Measurements from ENCODE around the gene STPG1. TPM values are rescaled to one million over a fixed set of nuclear protein-coding genes. Genes with fewer than 3 reads are reported as not detected.
A peak's percentile ranks its signal among the peaks of the same experiment; 100 is the strongest.

The STPG1 gene
- total RNA-seq, 2 experiments from 2014 or later, result 7.8 to 11.9 TPM

GRCh38 chr1:24392982-24393650 lies 20.5 kb downstream of the STPG1 start:
- Mint-ChIP-seq H3K27me3 (no peaks in the 10 kb centered on the region), H3K4me3 (no peak overlapping the region), H3K36me3 (ENCODE audit: low read depth) (peaks cover 2% of the 10 kb centered on the region), H3K4me1 (peaks cover 39% of the 10 kb centered on the region), H3K9me3 (ENCODE audit: low read depth) (no peaks in the 10 kb centered on the region), H3K27ac (peak overlapping the region; percentile 85)
- ChIA-PET CTCF (interaction anchor here (0.5 to 7.1 kb wide), 37 partner anchors 9 to 437 kb away, joined by 3 to 335 read pairs (median 7); partner anchors contain the start of genes IFNLR1, NIPAL3 and STPG1), POLR2A (interaction anchor here (0.7 to 1.1 kb wide), 3 partner anchors 193 to 242 kb away, joined by 3 to 7 read pairs (median 3); no protein-coding TSS in a partner anchor)
- intact Hi-C loops (cut with DNase I, micrococcal nuclease), result loop anchor here (1.0 to 10.0 kb wide), 9 partner anchors 20 to 618 kb away; partner anchors contain the start of genes PITHD1 (in 1 of the 2) and STPG1 (in 1 of the 2)
- DNase-seq (peak; percentile 15), ATAC-seq (no peak)

- Mint-ChIP-seq H3K27me3 (no peaks in the 10 kb centered on the region), H3K4me1 (peaks cover 39% of the 10 kb centered on the region), H3K9me3 (ENCODE audit: low read depth) (no peaks in the 10 kb centered on the region), H3K4me3 (peak overlapping the region; percentile 52), H3K36me3 (ENCODE audit: low read depth) (peaks cover 2% of the 10 kb centered on the region), H3K27ac (peak overlapping the region; percentile 85)
- CTCF ChIA-PET, result interaction anchor here (0.7 to 7.1 kb wide), 42 partner anchors 8 to 438 kb away, joined by 3 to 335 read pairs (median 8); partner anchors contain the start of genes IFNLR1, NIPAL3 and STPG1
- DNase-seq (no peak), ATAC-seq (no peak)
- POLR2A ChIA-PET, result interaction anchor here (0.7 to 1.2 kb wide), 4 partner anchors 192 to 242 kb away, joined by 3 to 7 read pairs (median 3); no protein-coding TSS in a partner anchor
- intact Hi-C loops (cut with DNase I, micrococcal nuclease), result loop anchor here (1.0 to 10.0 kb wide), 9 partner anchors 21 to 618 kb away; partner anchors contain the start of genes PITHD1 (in 1 of the 2) and STPG1 (in 1 of the 2)
Observed at GRCh38 chr1:24392604-24392946, 21.0 kb downstream of the STPG1 start.

- no peaks in the 10 kb centered on the region for H3K9me3 Mint-ChIP-seq (ENCODE audit: low read depth)
- H3K27ac Mint-ChIP-seq, result peak overlapping the region; percentile 85
- H3K36me3 Mint-ChIP-seq (ENCODE audit: low read depth), result peaks cover 3% of the 10 kb centered on the region
- DNase-seq (peak; percentile 86), ATAC-seq (peak; percentile 83)
- H3K27me3 Mint-ChIP-seq, result no peaks in the 10 kb centered on the region
- CTCF ChIA-PET, result interaction anchor here (0.6 to 7.1 kb wide), 66 partner anchors 8 to 1465 kb away, joined by 3 to 335 read pairs (median 5); partner anchors contain the start of genes IFNLR1, NCMAP, NIPAL3 and STPG1
- H3K4me1 Mint-ChIP-seq, result peaks cover 39% of the 10 kb centered on the region
- H3K4me3 Mint-ChIP-seq, result peak overlapping the region; percentile 52
- intact Hi-C loops (cut with DNase I, micrococcal nuclease), result loop anchor here (1.0 to 10.0 kb wide), 11 partner anchors 21 to 617 kb away; partner anchors contain the start of genes PITHD1 (in 1 of the 2) and STPG1 (in 1 of the 2)
- POLR2A ChIA-PET, result interaction anchor here (0.7 to 1.2 kb wide), 6 partner anchors 192 to 242 kb away, joined by 3 to 7 read pairs (median 4); no protein-coding TSS in a partner anchor
Observed at GRCh38 chr1:24391882-24392603, 21.5 kb downstream of the STPG1 start.

- Mint-ChIP-seq H3K4me3 (peak overlapping the region; percentile 52), H3K9me3 (ENCODE audit: low read depth) (no peaks in the 10 kb centered on the region), H3K4me1 (peaks cover 47% of the 10 kb centered on the region), H3K36me3 (ENCODE audit: low read depth) (peaks cover 5% of the 10 kb centered on the region), H3K27ac (peak overlapping the region; percentile 85), H3K27me3 (no peaks in the 10 kb centered on the region)
- DNase-seq, result peak; percentile 82
- intact Hi-C loops (cut with DNase I, micrococcal nuclease), result loop anchor here (1.0 to 10.0 kb wide), 3 partner anchors 69 to 616 kb away; partner anchors contain the start of gene PITHD1 (in 1 of the 2)
- ChIA-PET CTCF (interaction anchor here (0.6 to 7.1 kb wide), 75 partner anchors 9 to 1466 kb away, joined by 3 to 335 read pairs (median 4); partner anchors contain the start of genes IFNLR1, NCMAP, NIPAL3 and STPG1), POLR2A (interaction anchor here (0.6 to 1.2 kb wide), 7 partner anchors 25 to 241 kb away, joined by 3 to 6 read pairs (median 3); partner anchors contain the start of gene NIPAL3)
- ATAC-seq, result peak; percentile 54
Observed at GRCh38 chr1:24390924-24391782, 22.4 kb downstream of the STPG1 start.

GRCh38 chr1:24389231-24389678 lies 24.3 kb downstream of the STPG1 start:
- ATAC-seq (no peak), DNase-seq (no peak)
- no peak overlapping the region for H3K4me3 Mint-ChIP-seq
- no peak overlapping the region for H3K27ac Mint-ChIP-seq
- peaks cover 56% of the 10 kb centered on the region for H3K4me1 Mint-ChIP-seq
- intact Hi-C loops (cut with DNase I, micrococcal nuclease), result no loop called here
- no peaks in the 10 kb centered on the region for H3K9me3 Mint-ChIP-seq (ENCODE audit: low read depth)
- ChIA-PET CTCF (interaction anchor here (11.7 kb wide), 1 partner anchor 190 kb away, joined by 100 read pairs; no protein-coding TSS in a partner anchor), POLR2A (no interaction called here)
- H3K27me3 Mint-ChIP-seq, result no peaks in the 10 kb centered on the region
- H3K36me3 Mint-ChIP-seq (ENCODE audit: low read depth), result peaks cover 5% of the 10 kb centered on the region

- no peaks in the 10 kb centered on the region for H3K9me3 Mint-ChIP-seq (ENCODE audit: low read depth)
- no peaks in the 10 kb centered on the region for H3K27me3 Mint-ChIP-seq
- ChIA-PET CTCF (interaction anchor here (0.7 to 11.7 kb wide), 3 partner anchors 111 to 203 kb away, joined by 3 to 100 read pairs (median 4); no protein-coding TSS in a partner anchor), POLR2A (interaction anchor here (0.7 kb wide), 1 partner anchor 189 kb away, joined by 4 read pairs; no protein-coding TSS in a partner anchor)
- H3K36me3 Mint-ChIP-seq (ENCODE audit: low read depth), result peaks cover 7% of the 10 kb centered on the region
- intact Hi-C loops (cut with DNase I, micrococcal nuclease), result no loop called here
- no peak for DNase-seq
- H3K4me3 Mint-ChIP-seq, result no peak overlapping the region
- H3K4me1 Mint-ChIP-seq, result peaks cover 54% of the 10 kb centered on the region
- H3K27ac Mint-ChIP-seq, result no peak overlapping the region
- ATAC-seq, result no peak
Observed at GRCh38 chr1:24388331-24388885, 25.2 kb downstream of the STPG1 start.

GRCh38 chr1:24387636-24388175 lies 25.9 kb downstream of the STPG1 start:
- Mint-ChIP-seq H3K4me3 (no peak overlapping the region), H3K27me3 (no peaks in the 10 kb centered on the region), H3K36me3 (ENCODE audit: low read depth) (peaks cover 8% of the 10 kb centered on the region), H3K4me1 (peaks cover 47% of the 10 kb centered on the region), H3K27ac (no peak overlapping the region), H3K9me3 (ENCODE audit: low read depth) (no peaks in the 10 kb centered on the region)
- ATAC-seq (no peak), DNase-seq (no peak)
- intact Hi-C loops (cut with DNase I, micrococcal nuclease), result no loop called here
- CTCF ChIA-PET, result interaction anchor here (0.7 to 11.7 kb wide), 3 partner anchors 111 to 198 kb away, joined by 3 to 100 read pairs (median 4); no protein-coding TSS in a partner anchor
- POLR2A ChIA-PET, result no interaction called here

GRCh38 chr1:24386931-24387330 lies 26.7 kb downstream of the STPG1 start:
- Mint-ChIP-seq H3K9me3 (ENCODE audit: low read depth) (no peaks in the 10 kb centered on the region), H3K4me3 (no peak overlapping the region)
- POLR2A ChIA-PET, result no interaction called here

GRCh38 chr1:24386241-24386640 lies 27.3 kb downstream of the STPG1 start:
- Mint-ChIP-seq H3K4me1 (peaks cover 33% of the 10 kb centered on the region), H3K27me3 (no peaks in the 10 kb centered on the region), H3K27ac (no peak overlapping the region), H3K9me3 (ENCODE audit: low read depth) (no peaks in the 10 kb centered on the region), H3K36me3 (ENCODE audit: low read depth) (peaks cover 8% of the 10 kb centered on the region), H3K4me3 (no peak overlapping the region)
- DNase-seq, result no peak
- POLR2A ChIA-PET, result no interaction called here
- ATAC-seq, result no peak
- intact Hi-C loops (cut with DNase I, micrococcal nuclease), result no loop called here
- CTCF ChIA-PET, result interaction anchor here (0.5 to 11.7 kb wide), 12 partner anchors 17 to 255 kb away, joined by 3 to 100 read pairs (median 4); no protein-coding TSS in a partner anchor

More at GRCh38 chr1:24386931-24387330, 26.7 kb downstream of the STPG1 start:
- Mint-ChIP-seq H3K4me1 (peaks cover 39% of the 10 kb centered on the region), H3K27me3 (no peaks in the 10 kb centered on the region), H3K36me3 (ENCODE audit: low read depth) (peaks cover 8% of the 10 kb centered on the region), H3K27ac (no peak overlapping the region)
- intact Hi-C loops (cut with DNase I, micrococcal nuclease), result no loop called here
- ATAC-seq, result no peak
- CTCF ChIA-PET, result interaction anchor here (0.5 to 11.7 kb wide), 5 partner anchors 64 to 233 kb away, joined by 3 to 100 read pairs (median 4); no protein-coding TSS in a partner anchor
- DNase-seq, result no peak

All from activated CD4-positive, alpha-beta T cell treated with anti-CD3 and anti-CD28 coated beads for 36 hours (primary cell).